RPMI7951 (cell line): ENCODE measurements around the gene PRPF39. TPM values are rescaled to one million over a fixed set of nuclear protein-coding genes. Genes with fewer than 3 reads are reported as not detected.
"Not testable (repeated sequence)": the region's sequence is repeated elsewhere in the genome, so short reads cannot be mapped to it uniquely, and the experiment has no call there.

Experiments
- DNase-seq: peaks from one replicate; pipeline ENCODE4 v3.0.0-alpha.2; 2012; ENCODE audit warnings: low read depth
- total RNA-seq: library from RNA; depleted of rRNA; stranded (reverse); fragments of >200 nt; shearing (Covaris generic); gene quantifications from 2 replicates; pipeline ENCODE4 v1.2.3, GENCODE V29; 2014; rRNA removed

PRPF39 gene
- total RNA-seq, 1 experiment from 2014 or later: 20.4 TPM

DNA sequence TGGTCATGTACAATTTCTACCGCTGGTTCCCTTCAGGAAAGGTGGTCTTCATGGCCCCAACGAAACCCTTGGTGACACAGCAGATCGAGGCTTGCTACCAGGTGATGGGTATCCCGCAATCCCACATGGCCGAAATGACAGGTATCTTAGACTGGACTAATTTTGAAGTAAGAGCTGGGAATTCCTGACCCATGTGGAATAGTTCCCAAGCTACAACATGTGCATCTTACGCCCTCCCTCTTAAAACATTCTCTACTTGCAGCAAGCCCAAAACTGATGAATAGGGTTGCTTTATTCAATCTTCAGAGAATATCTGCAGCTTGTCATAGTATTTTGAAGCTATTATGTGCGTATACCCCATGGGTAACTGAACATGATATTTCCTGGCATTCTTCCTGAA is 52.5 kb downstream of the PRPF39 start:
- DNase-seq: no peak

DNA sequence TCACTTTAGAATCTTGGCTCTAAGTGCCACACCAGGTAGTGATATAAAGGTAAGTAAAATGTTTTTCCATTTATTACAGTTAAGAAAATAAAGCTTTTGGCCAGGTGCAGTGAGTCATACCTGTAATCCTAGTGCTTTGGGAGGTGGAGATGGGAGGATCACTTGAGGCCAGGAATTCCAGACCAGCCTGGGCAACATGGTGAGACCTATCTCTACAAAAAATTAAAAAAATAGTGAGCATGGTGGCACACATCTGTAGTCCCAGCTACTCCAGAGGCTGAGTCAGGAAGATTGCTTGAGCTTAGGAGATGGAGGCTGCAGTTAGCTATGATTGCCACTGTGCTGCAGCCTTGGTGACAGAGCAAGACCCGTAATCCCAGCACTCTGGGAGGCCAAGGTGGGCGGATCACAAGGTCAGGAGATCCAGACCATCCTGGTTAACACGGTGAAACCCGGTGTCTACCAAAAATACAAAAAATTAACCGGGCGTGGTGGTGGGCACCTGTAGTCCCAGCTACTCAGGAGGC is 56.8 kb downstream of the PRPF39 start:
- DNase-seq: no peak

DNA sequence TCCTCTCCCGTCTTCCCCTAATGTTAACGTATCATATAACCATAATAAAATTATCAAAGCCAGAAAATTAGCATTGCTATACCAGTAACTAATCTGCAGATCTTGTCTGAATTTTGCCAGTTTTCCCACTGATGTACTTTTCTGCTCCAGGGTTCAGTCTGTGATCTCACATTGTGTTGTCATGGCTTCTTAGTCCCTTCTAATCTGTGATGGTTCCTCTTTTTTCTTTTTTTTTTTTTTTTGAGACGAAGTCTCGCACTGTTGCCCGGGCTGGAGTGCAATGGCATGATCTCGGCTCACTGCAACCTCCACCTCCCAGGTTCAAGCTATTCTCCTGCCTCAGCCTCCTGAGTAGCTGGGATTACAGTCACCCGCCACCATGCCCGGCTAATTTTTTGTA is 58.2 kb downstream of the PRPF39 start:
- DNase-seq: not testable (repeated sequence)

DNA sequence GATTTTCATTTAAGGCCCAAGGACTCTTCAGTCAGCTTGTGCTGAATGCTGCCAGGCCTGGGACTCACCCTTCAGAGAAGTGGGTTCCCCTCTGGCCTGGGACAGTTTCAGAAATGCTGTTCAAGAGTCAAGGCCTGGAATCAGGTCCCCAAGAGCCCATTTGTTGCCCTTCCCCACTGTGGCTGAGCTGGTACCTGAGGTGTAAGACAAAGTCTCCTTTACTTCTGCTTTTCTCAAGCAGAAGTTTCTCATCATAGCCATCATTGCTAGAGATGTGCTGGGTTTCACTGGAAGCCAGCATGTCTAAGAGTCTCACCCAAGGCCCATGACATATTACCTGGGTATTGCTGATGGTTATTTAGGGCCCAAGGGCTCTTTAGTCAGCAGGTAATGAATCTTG is 60.7 kb downstream of the PRPF39 start:
- DNase-seq: no peak

DNA sequence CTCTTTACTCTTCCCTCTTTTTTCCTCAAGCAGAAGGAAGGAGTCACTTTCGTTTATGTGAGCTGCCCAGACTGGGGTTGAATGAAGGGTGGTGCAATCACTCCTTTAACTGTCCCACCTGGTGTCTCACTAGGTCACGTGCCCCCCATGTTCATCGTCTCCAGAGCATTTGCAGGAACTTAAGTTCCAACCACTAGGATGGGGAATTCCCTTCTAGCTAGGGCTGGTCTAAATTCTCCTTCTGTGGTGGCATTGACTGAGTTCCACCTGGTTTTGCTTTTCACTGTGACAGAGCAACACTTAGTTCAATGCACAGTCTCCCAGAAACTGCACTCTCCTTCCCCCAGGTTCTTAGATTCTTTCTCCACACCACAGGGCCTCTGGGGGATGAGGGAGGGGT is 61.3 kb downstream of the PRPF39 start:
- DNase-seq: no peak

DNA sequence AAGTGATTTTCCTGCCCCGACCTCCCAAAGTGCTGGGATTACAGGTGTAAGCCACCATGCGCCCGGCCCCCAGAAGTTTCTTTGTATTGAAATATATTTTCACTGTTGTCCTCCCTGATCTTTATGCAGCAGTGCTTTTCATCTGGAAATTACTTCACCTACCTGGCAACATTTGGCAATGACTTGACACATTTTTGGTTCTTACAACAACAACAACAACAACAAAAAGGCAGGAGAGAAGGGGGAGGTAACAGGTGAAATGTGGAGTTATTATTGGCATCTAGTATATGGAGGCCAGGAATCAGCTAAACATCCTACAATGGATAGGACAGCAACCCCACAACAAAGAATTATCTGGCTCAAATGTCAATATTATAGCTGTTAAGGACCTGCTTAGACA is 65.7 kb downstream of the PRPF39 start:
- DNase-seq: no peak

DNA sequence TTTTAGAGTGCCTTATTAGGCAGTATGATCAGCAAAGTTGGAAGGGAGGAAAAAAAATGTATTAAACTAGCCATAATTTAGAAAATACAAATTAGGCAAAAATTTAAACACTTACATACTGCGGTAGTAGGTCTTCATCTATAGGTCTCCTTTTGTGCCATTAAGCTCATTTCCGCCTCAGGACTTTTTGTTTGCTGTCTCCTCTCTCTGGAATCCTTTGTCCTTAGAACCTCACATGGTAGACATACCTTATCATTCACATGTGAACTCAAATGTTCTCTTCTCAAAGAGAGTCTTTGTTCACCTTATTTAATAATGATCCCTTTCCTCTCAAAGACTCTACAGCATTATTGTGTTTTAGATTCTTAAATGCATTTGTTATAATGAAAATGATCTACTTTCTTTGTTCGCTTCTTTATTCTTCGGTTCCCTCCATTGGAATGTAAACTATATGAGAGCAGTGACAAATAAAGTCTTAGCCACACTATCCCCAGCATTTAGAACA is 66.5 kb downstream of the PRPF39 start:
- DNase-seq: no peak

DNA sequence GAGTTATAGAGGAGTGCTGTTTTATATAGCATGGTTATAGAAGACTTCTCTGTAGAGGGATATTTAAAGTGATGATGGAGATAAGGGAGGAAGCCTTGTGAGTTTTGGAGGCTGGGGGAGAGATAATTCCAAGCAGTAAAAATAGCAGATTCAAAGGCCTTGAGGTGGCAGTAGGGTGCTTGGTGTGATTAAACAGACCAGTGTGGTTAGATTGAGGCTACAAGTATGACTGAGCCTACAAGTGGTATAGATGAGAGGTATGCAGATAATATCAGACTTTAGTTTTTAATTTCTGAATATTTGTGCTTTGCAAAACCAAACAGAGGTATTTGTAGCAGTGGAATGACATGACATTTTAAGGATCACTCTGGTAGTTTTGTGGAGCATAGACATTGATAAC is 72.2 kb downstream of the PRPF39 start:
- DNase-seq: no peak

Other genes starting within 250 kb of the PRPF39 start
- 6.7 and 9.0 TPM in 2 replicates for gene KLHL28, start 122.2 kb upstream of the PRPF39 start, total RNA-seq
- gene TOGARAM1, start 121.9 kb upstream of the PRPF39 start, total RNA-seq: 6.1 and 12.7 TPM in 2 replicates
- gene FKBP3, start 50.4 kb downstream of the PRPF39 start, total RNA-seq: 46.0 and 46.6 TPM in 2 replicates
- gene FANCM, start 51.8 kb downstream of the PRPF39 start, total RNA-seq: 11.6 and 13.3 TPM in 2 replicates
- 42.4 and 51.2 TPM in 2 replicates for gene MIS18BP1, start 169.1 kb downstream of the PRPF39 start, total RNA-seq